NCI-H1436 (cell line): ENCODE measurements around the gene FGF5.
A peak's percentile ranks its signal among the peaks of the same experiment; 100 is the strongest.
"Not testable (repeated sequence)": the region's sequence is repeated elsewhere in the genome, so short reads cannot be mapped to it uniquely, and the experiment has no call there.

Experiments used
- DNase-seq: peaks from one replicate; lab custom pipeline; 2025; lab: John Stamatoyannopoulos, UW

The FGF5 gene, protein sequence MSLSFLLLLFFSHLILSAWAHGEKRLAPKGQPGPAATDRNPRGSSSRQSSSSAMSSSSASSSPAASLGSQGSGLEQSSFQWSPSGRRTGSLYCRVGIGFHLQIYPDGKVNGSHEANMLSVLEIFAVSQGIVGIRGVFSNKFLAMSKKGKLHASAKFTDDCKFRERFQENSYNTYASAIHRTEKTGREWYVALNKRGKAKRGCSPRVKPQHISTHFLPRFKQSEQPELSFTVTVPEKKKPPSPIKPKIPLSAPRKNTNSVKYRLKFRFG

DNA sequence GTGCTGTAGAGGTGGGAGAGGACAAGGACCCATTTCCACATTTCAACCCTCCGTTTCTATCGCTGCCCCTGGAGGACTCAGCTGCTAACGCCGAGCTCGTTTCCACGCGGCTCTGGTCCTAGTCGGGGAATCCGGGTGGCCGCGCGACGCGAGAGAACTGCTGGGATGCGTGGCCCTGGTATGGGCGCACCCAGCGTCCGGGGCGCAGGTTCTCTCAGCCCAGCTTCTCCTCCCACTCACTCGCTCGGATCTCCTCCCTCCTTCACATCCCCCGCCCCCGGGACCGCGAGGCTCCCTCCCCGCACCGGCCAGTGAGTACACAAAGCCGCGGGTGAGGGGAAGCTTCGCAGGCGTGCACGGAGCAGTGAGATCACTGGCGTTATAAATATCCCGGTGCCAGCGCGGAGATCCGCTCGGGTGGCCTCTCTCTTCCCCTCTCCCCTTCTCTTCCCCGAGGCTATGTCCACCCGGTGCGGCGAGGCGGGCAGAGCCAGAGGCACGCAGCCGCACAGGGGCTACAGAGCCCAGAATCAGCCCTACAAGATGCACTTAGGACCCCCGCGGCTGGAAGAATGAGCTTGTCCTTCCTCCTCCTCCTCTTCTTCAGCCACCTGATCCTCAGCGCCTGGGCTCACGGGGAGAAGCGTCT is at the start of gene FGF5:
Gene FGF5, plus strand, starts transcription at position 412 of the 649 bp plus-strand sequence. Its CDS starts 161 bp downstream, at position 573.
- DNase-seq, result peak; percentile 76

GRCh38 chr4:80219301-80220025 is 47.0 kb upstream of the FGF5 start:
- DNase-seq, result no peak

- DNase-seq, result no peak
Measured at GRCh38 chr4:80220711-80221110, 45.8 kb upstream of the FGF5 start.

GRCh38 chr4:80221161-80221560 is 45.3 kb upstream of the FGF5 start:
- DNase-seq, result no peak

GRCh38 chr4:80225595-80225994 is 40.9 kb upstream of the FGF5 start:
- no peak for DNase-seq

DNA sequence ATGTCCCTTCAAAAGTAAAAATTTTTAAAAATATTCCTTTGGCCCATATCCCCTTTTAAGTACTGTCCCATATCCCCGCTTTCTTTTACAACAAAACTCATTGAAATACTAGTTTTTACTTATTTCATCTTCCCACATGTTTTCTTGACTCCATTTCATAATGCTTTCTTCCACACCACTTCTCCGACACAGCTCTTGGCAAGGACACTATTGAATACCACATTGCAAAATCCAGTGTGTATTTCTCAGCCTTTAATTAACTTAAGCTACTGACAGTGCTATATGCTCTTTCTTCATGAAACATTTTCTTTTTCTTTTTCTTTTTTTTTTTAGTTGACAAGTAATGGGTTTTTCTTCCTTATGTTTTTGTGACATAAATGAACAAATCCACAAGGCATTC is 40.4 kb upstream of the FGF5 start:
- DNase-seq, result no peak

- DNase-seq, result no peak
Measured at GRCh38 chr4:80228460-80228859, 38.0 kb upstream of the FGF5 start.

GRCh38 chr4:80229128-80229527 is 37.3 kb upstream of the FGF5 start:
- DNase-seq, result no peak

DNA sequence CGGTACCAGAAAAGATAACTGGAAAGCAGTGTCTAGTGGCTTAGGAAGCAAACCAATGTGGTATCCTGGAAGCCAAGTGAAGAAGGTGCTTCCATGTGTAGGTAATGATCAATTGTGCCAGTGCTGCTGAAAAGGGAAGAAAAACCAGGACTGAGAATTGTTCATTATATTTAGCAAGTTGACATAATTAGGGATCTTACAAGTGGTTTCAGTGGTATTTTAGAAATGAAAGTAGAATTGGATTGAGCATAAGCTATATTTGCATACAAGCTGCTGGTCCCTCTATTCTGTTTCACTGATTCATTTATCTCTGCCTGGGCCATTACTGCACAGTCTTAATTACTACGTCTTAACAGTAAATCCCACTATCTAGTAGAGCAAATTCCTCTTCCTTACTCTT is 36.9 kb upstream of the FGF5 start:
- DNase-seq, result no peak

DNA sequence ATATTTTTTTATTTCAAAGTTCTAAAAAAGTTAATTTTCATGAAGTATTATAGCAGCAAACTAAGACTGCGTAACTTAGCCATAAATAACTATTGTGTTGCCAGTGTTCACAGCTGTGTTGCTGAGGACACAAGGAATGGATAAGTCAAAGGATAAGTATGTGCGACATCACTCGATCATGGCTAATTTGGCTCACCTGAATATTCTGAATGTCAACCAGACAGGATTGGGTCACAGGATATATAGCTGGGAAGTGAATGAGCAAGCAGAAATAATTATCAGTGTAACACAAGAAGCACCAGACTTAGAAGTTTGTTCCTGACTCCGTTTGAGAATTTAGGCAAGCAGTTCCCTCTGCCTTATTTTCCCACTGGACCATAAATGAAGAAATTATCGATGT is 35.3 kb upstream of the FGF5 start:
- no peak for DNase-seq

GRCh38 chr4:80232707-80233370 is 33.6 kb upstream of the FGF5 start:
- DNase-seq, result no peak

DNA sequence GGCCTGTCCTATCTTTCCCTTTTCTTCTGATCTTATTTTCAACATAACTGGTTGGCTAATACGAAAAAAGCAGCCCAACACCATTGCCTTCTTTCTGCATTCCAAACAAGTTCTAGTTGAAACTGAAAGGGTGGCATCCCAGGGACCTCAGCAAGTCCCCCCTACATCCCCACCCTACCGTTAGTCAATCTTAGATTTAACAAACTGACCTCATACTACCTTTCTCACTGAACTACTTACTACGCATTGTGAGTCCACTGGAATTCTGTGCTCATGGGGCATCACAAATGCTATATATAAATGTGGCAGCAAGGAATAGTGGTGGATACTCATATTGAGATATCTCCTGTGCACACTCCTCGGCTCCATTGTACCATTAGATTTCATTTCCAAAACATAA is 33.1 kb upstream of the FGF5 start:
- DNase-seq, result no peak

DNA sequence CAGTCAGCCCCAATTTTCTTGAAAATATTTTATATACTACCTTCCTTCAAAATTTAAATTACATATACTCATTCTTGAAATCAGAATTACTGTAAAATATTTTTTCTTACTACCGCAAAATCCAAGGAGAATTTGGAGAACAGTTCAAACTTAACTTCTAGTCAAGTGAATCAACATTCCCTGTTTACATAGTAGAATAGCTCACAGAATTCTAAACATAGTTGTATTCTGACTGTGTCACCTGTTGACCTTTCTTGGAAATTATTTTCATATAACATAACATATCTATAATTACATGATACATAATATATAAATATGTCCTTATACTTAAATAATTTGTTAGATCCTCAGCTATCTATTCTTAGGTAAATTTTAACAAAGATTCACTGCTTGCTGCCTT is 31.0 kb upstream of the FGF5 start:
- no peak for DNase-seq

DNA sequence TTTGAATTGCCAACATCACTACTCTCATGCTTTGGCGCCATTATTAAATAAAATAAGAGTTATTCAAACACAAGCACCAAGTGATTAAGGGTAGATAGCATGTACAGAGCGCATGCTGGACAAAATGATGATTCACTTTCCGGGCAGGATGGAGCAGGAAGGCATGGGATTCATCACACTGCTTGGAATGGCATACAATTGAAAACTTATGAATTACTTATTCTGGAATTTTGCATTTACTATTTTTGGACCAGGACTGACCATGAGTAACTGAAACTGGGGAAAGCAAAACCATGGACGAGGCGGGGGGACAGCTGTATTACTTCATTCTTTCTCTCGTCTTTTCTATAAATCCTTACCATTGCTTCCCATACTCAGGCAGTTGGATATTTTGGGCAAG is 28.5 kb upstream of the FGF5 start:
- DNase-seq, result no peak

- no peak for DNase-seq
Measured at GRCh38 chr4:80239480-80240150, 26.8 kb upstream of the FGF5 start.

GRCh38 chr4:80240976-80241375 is 25.5 kb upstream of the FGF5 start:
- DNase-seq, result no peak

DNA sequence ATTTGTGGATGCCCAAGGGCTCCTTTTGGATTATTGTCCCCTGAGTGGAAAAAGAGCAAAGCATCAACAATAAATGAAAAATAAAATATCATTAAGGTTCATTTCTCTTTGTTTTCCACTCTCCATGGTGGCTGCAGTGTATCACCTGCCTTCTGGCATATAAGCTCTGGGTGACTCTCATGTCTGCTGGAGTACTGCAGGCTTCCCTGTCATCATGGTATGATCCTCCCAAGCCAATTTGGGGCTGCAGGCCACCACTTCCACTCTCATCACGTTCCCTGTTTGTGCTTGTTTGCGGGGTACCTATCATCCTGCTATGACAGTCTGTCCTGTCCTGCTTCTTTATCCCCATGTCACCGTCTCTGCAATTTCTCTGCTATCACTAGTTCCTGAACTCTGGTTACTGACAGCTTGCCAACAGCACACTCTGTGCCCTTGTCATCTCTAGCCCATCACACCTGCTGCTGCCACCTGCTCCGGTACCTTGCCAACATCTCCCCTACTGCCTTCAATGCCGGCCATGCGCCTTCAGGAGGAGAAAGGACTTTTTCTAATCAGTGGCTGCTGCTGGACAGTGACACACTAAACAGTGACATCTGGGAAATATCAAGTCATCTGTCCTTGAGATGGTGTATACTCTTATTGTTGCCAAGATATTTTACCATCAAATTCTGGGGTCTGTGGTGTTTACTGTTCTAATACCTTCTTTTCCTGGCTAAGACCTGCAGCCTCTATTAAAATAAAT is 23.0 kb upstream of the FGF5 start:
- DNase-seq, result no peak

DNA sequence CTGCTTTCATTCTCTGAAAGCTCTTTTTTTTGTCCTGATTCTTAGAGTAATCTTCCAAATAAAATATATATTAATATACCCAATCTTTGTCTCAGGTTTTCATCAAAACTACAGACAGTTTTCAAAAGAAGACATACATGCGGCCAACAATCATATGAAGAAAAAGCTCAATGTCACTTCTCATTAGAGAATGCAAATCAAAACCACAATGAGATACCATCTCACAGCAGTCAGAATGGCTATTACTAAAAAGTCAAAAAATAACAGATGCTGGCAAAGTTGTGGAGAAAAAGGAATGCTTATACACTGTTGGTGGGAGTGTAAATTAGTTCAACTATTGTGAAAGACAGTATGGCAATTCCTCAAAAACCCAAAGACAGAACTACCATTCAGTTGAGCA is 19.0 kb upstream of the FGF5 start:
- not testable (repeated sequence) for DNase-seq

DNA sequence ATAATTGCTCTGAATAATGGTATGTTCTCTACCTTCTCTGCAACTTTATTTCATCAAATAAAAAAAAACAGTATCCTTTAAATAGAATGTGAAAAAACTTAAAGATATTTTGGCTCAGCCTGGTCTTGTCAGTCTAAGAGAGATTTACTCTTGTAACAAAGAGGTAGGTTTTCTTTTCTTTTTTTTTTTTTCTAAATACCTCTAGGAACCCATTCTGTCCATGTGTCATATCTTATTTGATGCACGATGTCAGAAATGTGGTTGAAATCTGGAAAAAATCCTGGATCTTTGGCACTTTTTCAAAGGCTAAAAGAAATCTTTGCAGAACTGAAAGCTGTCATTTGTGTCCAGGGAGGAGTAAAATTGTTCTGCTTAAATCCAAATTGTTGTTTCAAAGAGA is 17.3 kb upstream of the FGF5 start:
- DNase-seq, result no peak

DNA sequence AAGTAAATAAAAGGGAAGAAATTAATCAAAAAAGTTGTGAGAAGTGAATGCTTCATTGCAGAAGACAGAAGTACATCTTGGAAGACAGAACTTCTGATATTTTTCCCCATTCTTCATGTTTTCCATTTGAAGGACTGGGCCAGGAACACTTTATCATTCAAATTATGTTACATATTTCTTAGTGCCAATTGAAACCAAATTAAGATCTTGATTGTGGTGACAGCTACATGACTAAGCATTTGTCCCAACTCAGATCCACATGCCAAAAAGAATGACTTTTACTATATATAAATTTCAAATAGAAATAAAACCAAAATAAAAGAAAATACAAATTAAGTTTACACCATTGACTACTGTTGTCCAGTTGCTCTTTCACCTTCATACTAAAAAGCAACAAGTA is 14.0 kb upstream of the FGF5 start:
- no peak for DNase-seq

DNA sequence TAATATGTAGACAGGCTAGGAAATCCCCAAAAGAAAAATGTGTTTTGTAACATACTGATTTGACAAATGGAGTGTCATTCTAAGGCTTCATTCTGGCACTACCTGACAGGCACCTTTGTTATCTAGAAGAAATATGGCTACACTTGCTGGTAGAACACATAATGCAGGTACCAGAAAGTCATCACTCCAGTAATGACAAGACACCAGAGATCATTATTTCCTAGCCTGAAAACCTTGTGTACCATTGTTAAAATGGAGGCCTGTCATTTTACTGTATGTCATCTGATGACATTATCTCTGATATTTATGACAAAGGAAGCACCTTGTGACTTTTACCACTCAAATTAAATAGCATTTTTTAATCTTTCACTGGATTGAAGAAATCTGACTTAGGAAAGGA is 13.5 kb upstream of the FGF5 start:
- DNase-seq, result no peak

- DNase-seq, result no peak
Measured at GRCh38 chr4:80253510-80253909, 13.0 kb upstream of the FGF5 start.
